HepG2 (cell line): ENCODE data around the gene ATL2. TPM values are rescaled to one million over a fixed set of nuclear protein-coding genes. Genes with fewer than 3 reads are reported as not detected.
A peak's percentile ranks its signal among the peaks of the same experiment; 100 is the strongest.

ENCODE experiments used
- DNMT3B ChIP-seq: conservative IDR thresholded peaks from 2 replicates; pipeline ENCODE4 v1.6.1; 2016; ENCODE audit warnings: missing biosample characterization, control low read depth
- ERF ChIP-seq: IDR thresholded peaks from 2 replicates; pipeline ENCODE4 v1.6.1; 2018; ENCODE audit warnings: missing biosample characterization, missing genetic modification reagents
- FLYWCH1 ChIP-seq: sonication (generic); formaldehyde crosslinking; IDR thresholded peaks from 2 replicates; pipeline ENCODE4 v1.8.1; 2023; ENCODE audit warnings: mild to moderate bottlenecking, missing genetic modification reagents
- GMEB2 ChIP-seq: IDR thresholded peaks from 2 replicates; pipeline ENCODE4 v1.6.1; 2016; ENCODE audit warnings: missing biosample characterization, missing genetic modification reagents, low read depth
- HNRNPH1 ChIP-seq: fragments of 200-400 bp; formaldehyde crosslinking; optimal IDR thresholded peaks from 2 replicates; pipeline ENCODE3; 2017; ENCODE audit warnings: mild to moderate bottlenecking, low read depth, low read length
- KDM3A ChIP-seq: IDR thresholded peaks from 2 replicates; pipeline ENCODE4 v1.6.1; 2018; ENCODE audit warnings: low read depth, missing compliant biosample characterization
- KDM5B ChIP-seq: sonication (generic); formaldehyde crosslinking; IDR thresholded peaks from 2 replicates; pipeline ENCODE4 v1.4.0; 2020; ENCODE audit warnings: missing genetic modification reagents, mild to moderate bottlenecking, borderline replicate concordance
- MED13 ChIP-seq: sonication (generic); formaldehyde crosslinking; IDR thresholded peaks from 2 replicates; pipeline ENCODE4 v1.5.0; 2020; ENCODE audit warnings: missing genetic modification reagents
- NFKB2 ChIP-seq: sonication (generic); formaldehyde crosslinking; IDR thresholded peaks from 2 replicates; pipeline ENCODE4 v1.4.0; 2020; ENCODE audit warnings: missing genetic modification reagents, borderline replicate concordance
- RFXAP ChIP-seq: sonication (generic); formaldehyde crosslinking; IDR thresholded peaks from 2 replicates; pipeline ENCODE4 v1.4.0; 2020; ENCODE audit warnings: missing genetic modification reagents, borderline replicate concordance
- SMARCC2 ChIP-seq: fragments of 450-650 bp; IDR thresholded peaks from 2 replicates; pipeline ENCODE4 v1.6.1; 2017; ENCODE audit warnings: antibody characterized with exemption, mild to moderate bottlenecking
- ZBTB2 ChIP-seq: sonication (generic); formaldehyde crosslinking; IDR thresholded peaks from 2 replicates; pipeline ENCODE4 v1.8.0; 2022; ENCODE audit warnings: low read depth, missing genetic modification reagents
- ZHX1 ChIP-seq: sonication (generic); formaldehyde crosslinking; IDR thresholded peaks from 2 replicates; pipeline ENCODE4 v1.8.1; 2022; ENCODE audit warnings: low read depth, mild to moderate bottlenecking, missing genetic modification reagents
- ZNF138 ChIP-seq: sonication (generic); formaldehyde crosslinking; IDR thresholded peaks from 2 replicates; pipeline ENCODE4 v1.5.0; 2020; ENCODE audit warnings: mild to moderate bottlenecking, low read depth, missing genetic modification reagents
- ZNF263 ChIP-seq: sonication (generic); formaldehyde crosslinking; IDR thresholded peaks from 2 replicates; pipeline ENCODE4 v1.4.0; 2020; ENCODE audit warnings: missing genetic modification reagents
- ZNF280D ChIP-seq: sonication (generic); formaldehyde crosslinking; IDR thresholded peaks from 2 replicates; pipeline ENCODE4 v1.5.1; 2020; ENCODE audit warnings: mild to moderate bottlenecking, missing genetic modification reagents
- ZNF432 ChIP-seq: sonication (generic); formaldehyde crosslinking; IDR thresholded peaks from 2 replicates; pipeline ENCODE4 v1.5.0; 2020; ENCODE audit warnings: missing genetic modification reagents, mild to moderate bottlenecking, borderline replicate concordance
- ZNF749 ChIP-seq: sonication (generic); formaldehyde crosslinking; IDR thresholded peaks from 2 replicates; pipeline ENCODE4 v1.8.0; 2022; ENCODE audit warnings: mild to moderate bottlenecking, missing genetic modification reagents, moderate library complexity, borderline replicate concordance
- polyA plus RNA-seq, 8 experiments: library from polyadenylated mRNA; depleted of rRNA in 3 of 8; stranded (reverse) in 7 of 8; unstranded in 1 of 8; fragments of >200 nt; fragmentation: Illumina TruSeq in 4 of 8; extraction: Trizol in 4 of 8; gene quantifications; 2 replicates each; pipeline versions ENCODE4 v1.2.1 to v1.2.3, GENCODE V29; 2011 to 2016; ENCODE audit warnings: low read depth in 4 of 8, missing spikeins in 1 of 8, mixed read lengths in 1 of 8; ENCODE audit not compliant: insufficient read depth in 1 of 8
- total RNA-seq, 5 experiments: library from RNA; depleted of rRNA; stranded (reverse); fragments of >200 nt; fragmentation: Illumina TruSeq; extraction: Trizol; gene quantifications; 2 replicates each; pipeline ENCODE4 v1.2.3, GENCODE V29; 2016; ENCODE audit warnings: low read depth in 1 of 5

ATL2 gene
- total and polyA plus RNA-seq, 2 of the 13 experiments (the other 11 are each of a cell fraction or from before 2014, with no cell fraction given): 56.5 to 119 TPM

GRCh38 chr2:38377050-38377828, at the start of gene ATL2 (continued):
- TF ChIP-seq ZBTB2 (CRISPR knock-in tag): peak; percentile 37; the same call in 1 of the 2 replicates
- no peak; the same call in 1 of the 2 replicates for TF ChIP-seq ZNF749 (CRISPR knock-in tag)
- no peak for TF ChIP-seq SMARCC2
- peak; percentile 35; the same call in 1 of the 2 replicates for TF ChIP-seq ZHX1 (CRISPR knock-in tag)
- 0 out of 2 replicates have a peak, but pooled peaks have one; percentile 62 for TF ChIP-seq RFXAP (CRISPR knock-in tag)
- TF ChIP-seq KDM5B (CRISPR knock-in tag): peak; percentile 58; the same call in 1 of the 2 replicates
- peak; percentile 73 for TF ChIP-seq ERF
- TF ChIP-seq ZNF138: peak; percentile 44; the same call in 1 of the 2 replicates
- TF ChIP-seq DNMT3B (CRISPR knock-in tag): peak; percentile 55; the same call in 1 of the 2 replicates
- no peak for TF ChIP-seq FLYWCH1 (CRISPR knock-in tag)
- 0 out of 2 replicates have a peak, but pooled peaks have one; percentile 0 for TF ChIP-seq ZNF263
- TF ChIP-seq HNRNPH1: peak; percentile 49
- 0 out of 2 replicates have a peak, but pooled peaks have one; percentile 40 for TF ChIP-seq KDM3A (CRISPR knock-in tag)
- peak; percentile 19; the same call in 1 of the 2 replicates for TF ChIP-seq ZNF280D (CRISPR knock-in tag)
- no peak for TF ChIP-seq ZNF432 (CRISPR knock-in tag)
- TF ChIP-seq MED13: no peak
- TF ChIP-seq NFKB2 (CRISPR knock-in tag): peak; percentile 74; the same call in 1 of the 2 replicates
- TF ChIP-seq GMEB2 (CRISPR knock-in tag): peak; percentile 40; the same call in 1 of the 2 replicates
